ENCODE results near the gene CCDC183.

- TF ChIP-seq, protein P1, sequence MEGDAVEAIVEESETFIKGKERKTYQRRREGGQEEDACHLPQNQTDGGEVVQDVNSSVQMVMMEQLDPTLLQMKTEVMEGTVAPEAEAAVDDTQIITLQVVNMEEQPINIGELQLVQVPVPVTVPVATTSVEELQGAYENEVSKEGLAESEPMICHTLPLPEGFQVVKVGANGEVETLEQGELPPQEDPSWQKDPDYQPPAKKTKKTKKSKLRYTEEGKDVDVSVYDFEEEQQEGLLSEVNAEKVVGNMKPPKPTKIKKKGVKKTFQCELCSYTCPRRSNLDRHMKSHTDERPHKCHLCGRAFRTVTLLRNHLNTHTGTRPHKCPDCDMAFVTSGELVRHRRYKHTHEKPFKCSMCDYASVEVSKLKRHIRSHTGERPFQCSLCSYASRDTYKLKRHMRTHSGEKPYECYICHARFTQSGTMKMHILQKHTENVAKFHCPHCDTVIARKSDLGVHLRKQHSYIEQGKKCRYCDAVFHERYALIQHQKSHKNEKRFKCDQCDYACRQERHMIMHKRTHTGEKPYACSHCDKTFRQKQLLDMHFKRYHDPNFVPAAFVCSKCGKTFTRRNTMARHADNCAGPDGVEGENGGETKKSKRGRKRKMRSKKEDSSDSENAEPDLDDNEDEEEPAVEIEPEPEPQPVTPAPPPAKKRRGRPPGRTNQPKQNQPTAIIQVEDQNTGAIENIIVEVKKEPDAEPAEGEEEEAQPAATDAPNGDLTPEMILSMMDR (IDR thresholded peaks at IDR 0.05; ENCODE audit: low read depth, low read length) = no peak
- TF ChIP-seq POLR2A (IDR thresholded peaks at IDR 0.05; ENCODE audit: extremely low read depth, insufficient read length) (no peak), MAX (IDR thresholded peaks at IDR 0.05; ENCODE audit: low read depth, low read length) (no peak)
These were observed 9.7 kb upstream of the CCDC183 start for GRCh38 chr9:136786451-136786850.
